Erythroblast (primary cell): ENCODE data around the gene DOCK4.
"Not testable (repeated sequence)": the region's sequence is repeated elsewhere in the genome, so short reads cannot be mapped to it uniquely, and the experiment has no call there.

Experiments
- DNase-seq, 2 experiments: peaks; one replicate each; lab custom pipeline; 2025; lab: John Stamatoyannopoulos, UW
- GATA1 ChIP-seq: IDR thresholded peaks from 2 replicates; pipeline ENCODE4 v1.6.1; 2011; ENCODE audit warnings: low read depth, mild to moderate bottlenecking, control low read depth, low read length, moderate library complexity
- POLR2A ChIP-seq: IDR thresholded peaks from 2 replicates; pipeline ENCODE4 v1.6.1; 2011; ENCODE audit warnings: mild to moderate bottlenecking, low read length

DOCK4 gene

DNA sequence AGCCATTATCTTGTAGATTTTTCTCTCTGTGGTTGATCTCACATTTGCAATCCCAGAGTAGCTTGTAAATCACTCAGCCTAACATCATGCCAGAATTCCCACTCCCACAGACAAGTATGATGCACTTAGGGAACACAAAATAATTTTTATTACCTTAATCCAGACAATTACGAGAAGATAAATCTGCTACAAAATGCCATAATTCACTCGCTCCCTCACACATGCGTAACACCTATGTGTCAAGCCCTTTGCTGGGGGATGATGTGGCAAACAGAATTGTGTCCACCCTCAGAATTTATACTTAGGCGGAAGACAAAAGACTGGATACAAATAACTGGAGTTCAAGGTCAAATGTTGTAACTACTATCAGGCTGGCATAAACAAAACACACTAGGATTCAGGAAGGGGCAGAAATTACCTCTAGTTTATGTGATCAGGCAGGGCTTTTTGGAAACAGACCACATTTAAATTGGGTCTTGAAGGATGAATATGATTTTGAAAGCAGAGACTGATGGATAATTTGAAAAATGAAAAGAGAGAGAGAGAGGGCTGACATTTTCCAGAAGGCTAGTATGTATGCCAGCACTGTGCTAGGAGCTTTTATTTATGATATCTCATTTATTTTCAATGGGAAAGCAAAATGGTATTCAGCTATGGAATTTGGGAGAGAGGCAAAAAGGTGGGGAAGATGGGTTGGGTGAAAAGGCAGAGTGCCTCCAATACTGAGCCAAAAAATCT is 69.8 kb downstream of the DOCK4 start:
- DNase-seq, result no peak
- TF ChIP-seq POLR2A (no peak), GATA1 (no peak)

- DNase-seq, result no peak
- TF ChIP-seq POLR2A (no peak), GATA1 (no peak)
Observed at GRCh38 chr7:112135815-112136214, 70.4 kb downstream of the DOCK4 start.

- DNase-seq, result no peak
- no peak for TF ChIP-seq POLR2A
- TF ChIP-seq GATA1, result no peak
Observed at GRCh38 chr7:112134039-112134438, 72.2 kb downstream of the DOCK4 start.

GRCh38 chr7:112133328-112133727 is 72.9 kb downstream of the DOCK4 start:
- TF ChIP-seq POLR2A, result no peak
- no peak for TF ChIP-seq GATA1
- no peak for DNase-seq

GRCh38 chr7:112132051-112132694 is 74.0 kb downstream of the DOCK4 start:
- no peak for TF ChIP-seq POLR2A
- TF ChIP-seq GATA1, result no peak

DNA sequence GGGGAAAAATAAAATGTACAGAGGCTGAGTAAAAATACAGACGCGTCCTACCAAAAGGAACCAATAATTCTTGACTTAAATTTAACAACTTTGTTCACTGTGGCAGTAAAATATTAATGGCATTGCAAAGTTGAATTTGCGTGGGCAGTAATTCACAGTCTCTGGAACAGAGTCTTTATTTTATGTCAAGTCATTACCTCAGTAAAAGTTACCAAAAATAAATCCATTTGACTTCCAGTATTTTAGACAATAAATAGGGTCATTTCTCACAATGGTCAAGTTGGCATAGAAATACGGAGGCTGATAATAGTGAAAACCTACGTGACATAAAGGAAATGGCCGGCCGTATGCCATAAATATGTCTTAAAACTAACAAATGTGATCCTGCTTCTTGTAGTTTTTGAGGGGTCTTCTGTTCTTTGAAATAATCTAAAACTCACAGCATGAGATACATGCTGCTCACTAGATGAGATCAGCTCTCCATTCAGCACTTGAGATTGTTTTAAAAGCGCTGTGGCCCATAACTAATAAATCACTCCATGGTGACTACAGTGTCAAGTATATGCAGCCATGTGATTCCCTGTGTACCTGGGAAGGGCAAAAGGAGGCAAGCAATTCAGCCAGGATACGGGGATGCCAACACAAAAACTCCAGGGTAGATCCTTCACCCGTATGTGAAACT is 75.3 kb downstream of the DOCK4 start:
- DNase-seq, result no peak
- TF ChIP-seq POLR2A, result no peak
- no peak for TF ChIP-seq GATA1

More at GRCh38 chr7:112132051-112132694, 74.0 kb downstream of the DOCK4 start:
- no peak for DNase-seq

DNA sequence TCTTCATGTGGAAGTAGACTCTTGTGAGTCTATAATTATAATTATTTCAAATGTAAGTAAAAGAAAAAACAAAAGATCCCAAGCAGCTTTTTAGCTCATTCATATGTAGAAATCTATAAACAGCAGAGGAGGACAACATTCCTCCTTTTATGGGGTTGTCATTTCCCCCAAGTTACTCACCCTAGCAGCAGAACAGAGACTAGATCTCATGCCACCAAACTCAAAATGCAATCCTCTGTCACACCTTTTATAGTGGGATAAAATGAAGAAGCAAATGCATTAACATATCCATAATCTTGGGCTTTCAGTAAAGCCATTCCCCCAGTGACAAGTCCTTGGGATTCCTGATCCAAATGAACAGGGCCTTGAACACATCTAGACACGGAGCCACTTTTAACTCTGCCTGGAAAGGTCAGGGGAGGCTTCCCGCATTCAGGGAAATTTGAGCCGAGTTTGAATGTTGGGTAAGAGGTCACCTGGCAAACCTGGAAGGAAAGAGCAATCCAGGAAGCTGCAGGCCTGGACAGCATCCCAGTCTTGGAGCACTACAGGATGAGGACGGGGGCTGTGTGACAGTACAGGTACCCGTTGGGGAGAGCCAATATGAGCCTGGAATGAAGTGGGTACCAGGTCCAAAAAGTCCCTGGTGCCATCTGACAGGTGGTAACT is 76.4 kb downstream of the DOCK4 start:
- no peak for DNase-seq
- TF ChIP-seq GATA1, result no peak
- no peak for TF ChIP-seq POLR2A

GRCh38 chr7:112128461-112129425 is 77.5 kb downstream of the DOCK4 start:
- DNase-seq, result not testable (repeated sequence)

DNA sequence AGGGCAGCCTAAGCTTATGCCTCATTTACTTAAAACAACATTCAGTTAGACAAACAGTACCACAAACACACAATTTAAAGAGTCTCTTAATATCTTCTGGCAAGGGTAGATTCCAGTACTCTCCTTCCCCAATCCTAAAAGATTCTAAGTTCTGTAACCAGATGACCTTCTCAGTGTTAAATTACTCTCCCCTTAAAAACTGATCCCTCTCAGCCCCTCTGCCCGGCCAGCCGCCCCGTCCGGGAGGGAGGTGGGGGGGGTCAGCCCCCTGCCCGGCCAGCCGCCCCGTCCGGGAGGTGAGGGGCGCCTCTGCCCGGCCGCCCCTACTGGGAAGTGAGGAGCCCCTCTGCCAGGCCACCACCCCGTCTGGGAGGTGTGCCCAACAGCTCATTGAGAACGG is 78.2 kb downstream of the DOCK4 start:
- not testable (repeated sequence) for DNase-seq

DNA sequence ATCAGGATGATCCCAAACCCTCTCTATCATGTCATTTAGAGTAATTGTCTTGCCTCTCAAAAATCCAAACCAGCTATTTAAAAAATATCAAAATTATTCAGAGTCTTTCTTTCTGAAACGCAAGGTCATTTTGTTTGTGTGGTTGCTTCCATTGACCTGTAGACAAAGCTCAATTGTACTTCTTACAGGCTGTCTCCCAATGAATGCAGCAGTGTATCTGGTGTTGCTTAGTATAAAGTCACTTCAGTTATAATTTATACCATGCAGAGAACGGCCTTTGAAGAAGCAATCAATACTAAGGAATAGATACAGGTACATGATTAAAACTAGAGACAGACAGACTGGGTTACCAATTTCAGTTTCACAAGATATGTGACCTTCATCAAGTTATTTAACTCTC is 80.9 kb downstream of the DOCK4 start:
- DNase-seq, result no peak
- TF ChIP-seq POLR2A, result no peak

GRCh38 chr7:112124061-112124766 is 82.0 kb downstream of the DOCK4 start:
- no peak for DNase-seq
- TF ChIP-seq GATA1, result no peak
- TF ChIP-seq POLR2A, result no peak

DNA sequence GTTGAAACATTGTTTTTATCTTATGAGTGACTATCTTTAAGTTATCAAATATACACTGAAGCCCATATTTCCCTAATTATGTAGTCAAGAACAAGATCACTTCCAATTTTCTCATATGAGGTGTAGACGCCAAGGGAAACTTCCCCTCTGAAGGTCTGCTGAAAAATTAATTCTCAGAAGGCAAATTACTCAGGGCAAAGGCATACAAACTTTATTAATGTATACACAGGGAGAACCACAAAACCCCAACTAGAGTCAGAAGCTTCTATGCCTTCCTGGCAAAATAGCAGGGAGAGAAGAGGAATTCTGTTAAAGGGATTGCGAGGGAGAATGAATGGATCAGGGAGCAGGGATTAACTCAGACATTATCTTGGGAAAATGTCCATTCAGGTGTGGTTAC is 83.4 kb downstream of the DOCK4 start:
- DNase-seq, result no peak
- TF ChIP-seq GATA1 (no peak), POLR2A (no peak)
